Upper lobe of right lung (tissue), 1 donor: ENCODE results near the gene TSEN54. TPM values are rescaled to one million over a fixed set of nuclear protein-coding genes. Genes with fewer than 3 reads are reported as not detected.
A peak's percentile ranks its signal among the peaks of the same experiment; 100 is the strongest.

Source experiments
- ATAC-seq: fragments of 200-7000 bp; cut with Tn5 transposase; one replicate; pipeline ENCODE4 v1.9.1; 2020; ENCODE audit warnings: mild to moderate bottlenecking, moderate library complexity
- DNase-seq: peaks from one replicate; pipeline ENCODE4 v3.0.0-alpha.2; 2020
- H3K27ac ChIP-seq: fragments of 200-600 bp; one replicate; pipeline ENCODE4 v1.8.0; 2022
- H3K27me3 ChIP-seq: fragments of 200-600 bp; one replicate; pipeline ENCODE4 v1.8.0; 2022; ENCODE audit warnings: mild to moderate bottlenecking
- H3K36me3 ChIP-seq: fragments of 200-600 bp; one replicate; pipeline ENCODE4 v1.8.0; 2022
- H3K4me1 ChIP-seq: fragments of 200-600 bp; one replicate; pipeline ENCODE4 v1.8.0; 2022
- H3K4me3 ChIP-seq: fragments of 200-600 bp; one replicate; pipeline ENCODE4 v1.8.0; 2022; ENCODE audit warnings: mild to moderate bottlenecking
- H3K9me3 ChIP-seq: fragments of 200-600 bp; one replicate; pipeline ENCODE4 v1.8.0; 2022
- CTCF ChIP-seq: fragments of 200-600 bp; IDR thresholded peaks from one replicate; pipeline ENCODE4 v1.8.0; 2022; ENCODE audit warnings: antibody characterized with exemption
- intact Hi-C: fragments of 100-400 bp; cut with DNase I; formaldehyde crosslinking; loops from one replicate; pipeline ENCODE4 v1.11.0; 2022
- total RNA-seq: library from RNA; stranded (reverse); fragmentation: NEBNext Ultra II Directional; extraction: Animal tissue kit (Norgen Biotek cat#: 25700); gene quantifications from one replicate; pipeline ENCODE4 v1.2.1, GENCODE V29; 2021
- donor health status: DM: no; HTN: yes; CAD: no; lungs with severe emphysema.

TSEN54 gene
- total RNA-seq, 1 donor from 2014 or later = 21.6 TPM

GRCh38 chr17:75551266-75551665, 34.9 kb downstream of the TSEN54 start:
- H3K27ac ChIP-seq = peak overlapping the region; percentile 93

GRCh38 chr17:75552425-75553294, 36.3 kb downstream of the TSEN54 start:
- peak overlapping the region; percentile 17 for H3K27ac ChIP-seq
- peaks cover 5% of the 10 kb centered on the region for H3K4me1 ChIP-seq
- H3K4me3 ChIP-seq = no peak overlapping the region
- intact Hi-C loops = no loop called here
- no peaks in the 10 kb centered on the region for H3K9me3 ChIP-seq
- no peaks in the 10 kb centered on the region for H3K36me3 ChIP-seq
- DNase-seq (no peak), ATAC-seq (no peak)
- TF ChIP-seq CTCF = no peak
- no peaks in the 10 kb centered on the region for H3K27me3 ChIP-seq

More at GRCh38 chr17:75551266-75551665, 34.9 kb downstream of the TSEN54 start:
- Histone ChIP-seq H3K9me3 (no peaks in the 10 kb centered on the region), H3K36me3 (no peaks in the 10 kb centered on the region), H3K4me3 (no peak overlapping the region), H3K4me1 (no peaks in the 10 kb centered on the region), H3K27me3 (no peaks in the 10 kb centered on the region)
- no peak for TF ChIP-seq CTCF
- DNase-seq (no peak), ATAC-seq (no peak)
- intact Hi-C loops = no loop called here

DNA sequence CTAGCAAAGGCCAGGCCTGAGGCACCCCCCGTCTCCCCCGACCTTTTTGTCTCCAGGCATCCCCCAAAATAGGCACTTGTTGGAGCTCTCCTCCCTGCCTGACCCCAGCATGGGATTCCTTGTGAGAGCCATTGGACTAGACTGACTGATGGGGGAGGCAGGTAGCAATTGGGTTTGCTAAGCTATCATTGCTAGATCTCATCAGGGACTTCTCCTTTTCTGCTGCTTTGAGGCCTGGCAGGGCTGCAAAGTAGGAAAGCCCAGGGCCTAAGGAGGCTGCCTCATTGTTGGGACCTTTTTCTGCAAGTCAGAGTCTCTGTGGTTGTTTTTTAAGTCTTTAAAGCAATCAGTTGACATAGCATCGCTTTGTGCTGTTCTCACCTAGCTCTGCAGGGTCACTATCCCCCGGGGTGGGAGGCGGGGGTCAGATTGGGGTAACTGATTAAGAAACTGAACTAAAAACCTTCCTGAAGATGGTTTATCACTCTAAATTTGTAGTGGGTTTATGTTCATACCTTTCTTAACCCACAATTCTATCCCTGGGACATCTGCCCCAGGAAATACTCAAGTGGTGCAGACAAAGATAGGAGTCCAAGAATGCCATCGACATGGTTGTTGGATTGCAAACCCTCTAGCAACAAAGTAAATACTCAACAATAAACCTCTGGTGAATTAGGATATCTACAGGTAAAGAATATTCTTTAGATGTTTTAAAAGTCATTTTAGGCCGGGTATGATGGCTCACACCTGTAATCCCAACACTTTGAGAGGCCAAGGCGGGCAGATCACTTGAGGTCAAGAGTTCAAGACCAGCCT, 37.2 kb downstream of the TSEN54 start:
- ATAC-seq = no peak
- no peak overlapping the region for H3K4me3 ChIP-seq
- TF ChIP-seq CTCF = no peak
- no peaks in the 10 kb centered on the region for H3K36me3 ChIP-seq
- intact Hi-C loops = no loop called here
- H3K27me3 ChIP-seq = no peaks in the 10 kb centered on the region
- no peak for DNase-seq
- no peaks in the 10 kb centered on the region for H3K9me3 ChIP-seq
- peaks cover 11% of the 10 kb centered on the region for H3K4me1 ChIP-seq
- H3K27ac ChIP-seq = peak overlapping the region; percentile 17

GRCh38 chr17:75555679-75556153, 39.4 kb downstream of the TSEN54 start:
- TF ChIP-seq CTCF = no peak
- Histone ChIP-seq H3K4me3 (no peak overlapping the region), H3K9me3 (no peaks in the 10 kb centered on the region), H3K36me3 (peaks cover 10% of the 10 kb centered on the region), H3K4me1 (peaks cover 11% of the 10 kb centered on the region), H3K27me3 (no peaks in the 10 kb centered on the region), H3K27ac (no peak overlapping the region)
- ATAC-seq (no peak), DNase-seq (peak; percentile 56)
- intact Hi-C loops = no loop called here

DNA sequence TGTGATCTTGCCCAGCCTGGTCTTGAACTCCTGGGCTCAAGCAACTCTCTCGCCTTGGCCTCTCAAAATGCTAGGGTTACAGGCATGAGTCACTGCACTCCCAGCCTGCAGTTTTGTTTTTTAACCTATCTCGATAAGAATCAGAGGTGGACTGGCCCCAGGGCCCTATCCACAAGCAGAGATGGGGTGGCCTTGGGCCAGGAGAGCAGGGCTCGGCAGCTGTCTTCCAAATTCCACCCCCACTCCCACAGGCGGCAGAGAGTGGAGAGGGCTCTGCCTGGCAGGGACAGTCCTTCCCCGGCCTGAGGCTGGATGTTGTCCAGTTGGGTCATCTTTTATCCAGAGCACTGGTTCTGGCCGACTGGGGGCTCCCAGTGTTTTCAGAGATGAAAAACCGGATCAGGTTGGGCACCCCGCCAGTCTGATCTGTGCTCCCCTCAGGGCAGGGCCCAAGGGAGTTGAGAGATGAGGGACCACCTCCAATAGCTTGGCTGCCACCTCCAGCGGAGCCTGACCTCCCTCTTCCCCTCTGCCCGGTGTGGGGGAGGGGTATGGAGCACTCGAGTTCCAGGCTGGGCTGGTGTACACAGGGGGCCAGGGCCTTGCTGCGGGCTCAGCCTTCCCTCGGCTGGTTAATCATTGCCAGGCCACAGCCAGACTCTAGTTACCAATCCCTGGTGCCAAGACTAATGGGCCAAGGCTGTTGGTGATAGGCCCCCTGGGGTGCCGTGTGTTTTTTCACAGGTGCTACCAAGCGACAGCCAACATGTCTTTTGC, 40.9 kb downstream of the TSEN54 start:
- ATAC-seq (peak; percentile 84), DNase-seq (peak; percentile 87)
- Histone ChIP-seq H3K27ac (peak overlapping the region; percentile 42), H3K36me3 (peaks cover 10% of the 10 kb centered on the region), H3K4me3 (no peak overlapping the region), H3K4me1 (peaks cover 11% of the 10 kb centered on the region), H3K27me3 (no peaks in the 10 kb centered on the region), H3K9me3 (no peaks in the 10 kb centered on the region)
- intact Hi-C loops = no loop called here
- no peak for TF ChIP-seq CTCF
